ENCODE results near the gene KBTBD6.
"Not testable (repeated sequence)": the region's sequence is repeated elsewhere in the genome, so short reads cannot be mapped to it uniquely, and the experiment has no call there.

Gene KBTBD6

GRCh38 chr13:41095681-41096080 lies 36.9 kb downstream of the KBTBD6 start:
- not testable (repeated sequence) for H3K4me1 ChIP-seq (ENCODE audit: control insufficient read depth, insufficient read depth, low read length); H3K36me3 ChIP-seq (ENCODE audit: control insufficient read depth, insufficient read depth, low read length); H3K27ac ChIP-seq (ENCODE audit: low read depth, low read length); H3K9me3 ChIP-seq (ENCODE audit: control insufficient read depth, insufficient read depth, low read depth, low read length); H3K9ac ChIP-seq (ENCODE audit: low read length); H3K4me3 ChIP-seq (ENCODE audit: low read depth, low read length); H3K27me3 ChIP-seq (ENCODE audit: control insufficient read depth, insufficient read depth, low read length)

- Histone ChIP-seq H3K27ac (ENCODE audit: low read depth, low read length) (no peak overlapping the region), H3K9ac (ENCODE audit: low read length) (no peak overlapping the region), H3K4me1 (ENCODE audit: control insufficient read depth, insufficient read depth, low read length) (peaks cover 12% of the 10 kb centered on the region), H3K36me3 (ENCODE audit: control insufficient read depth, insufficient read depth, low read length) (peaks cover 36% of the 10 kb centered on the region), H3K4me3 (ENCODE audit: low read depth, low read length) (no peak overlapping the region), H3K27me3 (ENCODE audit: control insufficient read depth, insufficient read depth, low read length) (no peaks in the 10 kb centered on the region), H3K9me3 (ENCODE audit: control insufficient read depth, insufficient read depth, low read depth, low read length) (no peaks in the 10 kb centered on the region)
These were observed 46.5 kb downstream of the KBTBD6 start for GRCh38 chr13:41085961-41086585.

- no peaks in the 10 kb centered on the region for H3K27me3 ChIP-seq (ENCODE audit: control insufficient read depth, insufficient read depth, low read length)
- H3K27ac ChIP-seq (ENCODE audit: low read depth, low read length) = no peak overlapping the region
- H3K4me3 ChIP-seq (ENCODE audit: low read depth, low read length) = no peak overlapping the region
- peaks cover 78% of the 10 kb centered on the region for H3K36me3 ChIP-seq (ENCODE audit: control insufficient read depth, insufficient read depth, low read length)
- H3K4me1 ChIP-seq (ENCODE audit: control insufficient read depth, insufficient read depth, low read length) = no peaks in the 10 kb centered on the region
- H3K9me3 ChIP-seq (ENCODE audit: control insufficient read depth, insufficient read depth, low read depth, low read length) = no peaks in the 10 kb centered on the region
- H3K9ac ChIP-seq (ENCODE audit: low read length) = no peak overlapping the region
These were observed 52.9 kb downstream of the KBTBD6 start for GRCh38 chr13:41079725-41080124.

All from HUES6 (cell line).